Measurements from ENCODE around the gene AP3B2.
"Not testable (repeated sequence)": the region's sequence is repeated elsewhere in the genome, so short reads cannot be mapped to it uniquely, and the experiment has no call there.

AP3B2 gene

GRCh38 chr15:82709421-82710207 lies at the start of gene AP3B2:
TSS of gene AP3B2 (minus strand) at chr15:82709875. CDS start at chr15:82709706, 169 bp downstream.
- peak; percentile 73 for DNase-seq

- no peak for DNase-seq
These were observed 41.6 kb upstream of the AP3B2 start for GRCh38 chr15:82751308-82751707.

GRCh38 chr15:82750831-82751180 lies 41.1 kb upstream of the AP3B2 start:
- DNase-seq: no peak

DNA sequence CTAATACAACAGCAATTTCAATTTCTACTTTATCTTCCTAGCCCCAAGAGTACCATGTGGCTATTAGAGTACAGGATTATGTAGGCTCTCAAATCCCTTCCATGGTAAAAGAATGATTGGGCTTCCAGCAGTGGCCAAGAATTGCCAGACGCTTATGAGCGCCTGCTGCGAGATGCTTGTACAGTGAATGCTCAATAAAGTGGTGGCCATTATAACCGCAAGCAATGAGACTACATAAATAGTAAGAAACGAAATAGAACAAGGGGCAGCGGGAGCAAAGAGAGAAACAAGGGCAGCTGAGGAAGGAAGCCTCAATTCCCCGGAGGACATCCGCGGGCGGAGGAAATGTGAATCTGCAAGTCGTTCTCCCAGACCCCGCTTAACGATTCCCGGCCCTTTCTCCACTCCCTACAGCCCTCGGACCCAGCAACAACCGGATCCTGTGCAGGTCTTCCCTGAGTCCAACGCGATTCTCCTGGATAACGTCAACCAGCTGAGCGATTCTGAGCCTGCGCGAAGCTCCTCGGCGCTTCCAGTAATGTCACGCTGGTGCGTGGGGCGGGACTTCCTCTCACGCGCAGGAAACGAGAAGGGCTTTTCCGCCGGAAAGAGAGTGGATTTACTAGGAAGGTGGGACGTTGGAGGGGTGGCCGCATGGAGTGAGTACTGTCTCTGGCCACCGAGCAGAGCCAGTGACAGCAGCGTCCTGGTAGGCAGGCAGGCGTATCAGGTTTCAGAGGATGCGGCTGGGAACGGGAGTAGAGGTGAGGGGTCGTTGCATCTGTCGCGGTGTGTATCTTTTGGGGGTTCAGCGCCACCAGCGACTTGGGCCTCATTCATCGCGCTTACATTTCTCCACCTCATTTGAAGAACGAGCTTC lies 40.5 kb upstream of the AP3B2 start:
- peak; percentile 76 for DNase-seq

DNA sequence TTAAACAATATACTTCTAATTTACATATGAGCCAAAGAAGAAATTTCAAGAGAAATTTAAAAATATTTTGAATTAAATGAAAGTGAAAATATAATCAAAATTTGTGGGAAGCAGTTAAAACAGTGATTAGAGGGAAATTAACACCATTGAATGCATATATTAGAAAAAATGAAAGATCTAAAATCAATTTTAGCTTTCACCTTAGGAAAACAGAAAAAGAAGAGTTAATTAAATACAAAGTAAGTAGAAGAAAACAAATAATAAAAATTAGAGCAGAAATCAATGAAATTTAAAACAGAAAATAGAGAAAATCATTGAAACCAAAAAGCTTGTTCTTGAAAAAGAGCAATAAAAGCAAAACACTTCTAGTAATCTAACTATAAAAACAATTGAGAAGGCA lies 38.6 kb upstream of the AP3B2 start:
- no peak for DNase-seq

DNA sequence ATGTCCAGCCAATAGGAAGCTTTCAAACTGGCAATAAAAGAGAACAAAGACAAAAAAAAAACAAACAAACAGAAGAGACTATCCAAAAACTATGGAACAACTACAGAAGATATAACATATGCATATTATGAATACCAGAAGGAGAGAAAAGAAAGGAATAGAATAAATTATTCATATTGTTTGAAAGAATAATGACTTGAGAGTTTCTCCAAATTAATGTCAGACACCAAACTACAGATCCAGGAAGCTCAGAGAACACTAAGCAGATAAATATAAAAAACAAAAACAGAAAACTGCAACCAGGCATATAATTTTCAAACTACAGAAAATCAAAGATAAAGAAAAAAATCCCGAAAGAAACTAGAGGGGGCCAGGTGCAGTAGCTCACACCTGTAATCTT lies 34.1 kb upstream of the AP3B2 start:
- no peak for DNase-seq

DNA sequence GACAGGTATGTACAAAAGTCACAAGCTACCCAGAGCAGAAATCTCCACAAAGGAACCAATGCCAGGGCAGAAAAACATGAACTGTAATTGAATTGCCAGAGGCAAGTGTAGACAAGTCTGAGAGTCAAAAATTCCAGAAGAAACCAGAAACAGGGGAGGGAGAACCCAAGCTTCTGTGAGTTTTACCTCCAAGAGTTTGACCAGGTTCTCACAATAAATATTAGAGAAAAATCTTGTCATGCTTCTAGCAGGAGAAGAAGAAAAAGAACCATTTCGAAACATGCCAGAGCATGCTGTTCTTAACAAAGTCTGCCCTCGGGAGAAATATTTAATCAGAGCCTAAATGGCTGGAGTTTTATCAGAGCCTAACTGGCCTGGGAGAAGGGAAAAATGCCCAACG lies 32.5 kb upstream of the AP3B2 start:
- no peak for DNase-seq

DNA sequence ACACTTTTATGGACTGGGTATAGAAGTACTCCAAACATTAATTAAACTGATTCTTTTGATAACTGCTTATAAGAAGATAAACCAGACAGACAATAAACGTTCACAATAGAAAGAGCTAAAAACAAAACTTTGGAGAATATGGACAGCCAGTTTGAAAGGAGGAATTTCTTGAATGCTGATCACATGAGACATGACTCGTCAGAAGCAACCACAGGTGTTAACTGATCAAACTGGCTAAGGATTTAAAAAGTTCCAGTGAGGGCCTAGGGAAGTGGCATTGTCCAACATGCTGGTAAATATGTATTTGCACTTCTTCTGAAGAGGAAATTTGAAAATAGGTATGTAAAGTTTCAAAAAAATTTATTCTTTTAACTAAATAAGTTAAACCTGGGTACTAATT lies 29.4 kb upstream of the AP3B2 start:
- no peak for DNase-seq

- no peak for DNase-seq
These were observed 28.3 kb upstream of the AP3B2 start for GRCh38 chr15:82737975-82738374.

DNA sequence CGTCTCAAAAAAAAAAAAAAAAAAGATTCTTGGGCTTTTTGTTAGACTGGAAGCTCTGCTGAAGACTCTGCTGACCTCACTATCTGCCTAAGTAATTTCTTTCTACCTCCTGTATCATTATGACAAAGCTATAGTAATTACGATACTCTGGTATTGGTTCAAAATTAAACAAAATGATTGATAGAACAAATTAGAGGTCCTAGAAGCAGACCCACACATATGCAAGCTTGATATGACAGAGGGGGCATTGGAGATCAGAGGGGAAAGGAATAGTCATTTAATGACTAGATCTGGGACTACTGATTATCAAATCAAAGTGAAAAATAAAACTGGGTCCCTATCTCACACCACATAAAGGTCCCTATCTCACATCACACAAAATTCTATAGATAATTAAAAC lies 21.9 kb upstream of the AP3B2 start:
- DNase-seq: no peak

DNA sequence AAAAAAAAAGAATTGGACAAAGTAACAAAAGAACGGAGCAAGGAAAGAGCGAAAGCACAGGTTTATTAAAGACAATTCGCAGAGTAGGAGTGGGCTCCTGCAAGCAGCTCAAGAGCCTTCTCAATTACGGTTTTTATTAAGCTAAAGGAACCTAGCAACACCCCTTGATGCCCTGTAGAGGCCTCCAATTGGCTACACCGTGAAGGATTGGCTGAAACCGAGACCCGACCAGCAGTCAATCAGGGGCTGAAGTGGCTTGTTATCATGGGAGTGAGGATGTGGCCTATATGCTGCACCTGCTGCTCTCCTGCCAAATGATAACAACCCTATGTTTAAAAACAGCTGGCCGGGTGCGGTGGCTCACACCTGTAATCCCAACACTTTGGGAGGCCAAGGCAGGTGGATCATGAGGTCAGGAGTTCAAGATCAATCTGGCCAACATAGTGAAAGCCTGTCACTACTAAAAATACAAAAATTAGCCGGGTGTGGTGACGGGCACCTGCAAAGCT lies 20.4 kb upstream of the AP3B2 start:
- no peak for DNase-seq

DNA sequence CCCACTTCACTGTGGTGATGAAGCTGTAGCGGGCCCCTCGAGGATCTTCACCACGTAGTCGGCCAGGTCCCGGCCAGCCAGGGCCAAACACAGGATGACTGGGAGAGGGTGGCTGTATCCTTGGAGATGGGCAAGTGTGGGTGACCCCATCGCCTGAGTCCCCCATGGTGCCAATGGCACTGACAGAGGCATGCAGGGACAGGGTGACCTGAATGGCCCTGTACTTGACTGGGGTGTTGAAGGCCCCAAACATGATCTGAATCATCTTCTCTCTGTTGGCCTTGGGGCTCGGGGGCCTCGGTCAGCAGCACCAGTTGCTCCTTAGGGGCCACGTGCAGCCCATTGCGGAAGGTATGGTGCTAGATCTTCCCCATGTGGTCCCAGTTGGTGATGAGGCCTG lies 17.1 kb upstream of the AP3B2 start:
- no peak for DNase-seq

GRCh38 chr15:82715003-82715402 lies 5.3 kb upstream of the AP3B2 start:
- no peak for DNase-seq

DNA sequence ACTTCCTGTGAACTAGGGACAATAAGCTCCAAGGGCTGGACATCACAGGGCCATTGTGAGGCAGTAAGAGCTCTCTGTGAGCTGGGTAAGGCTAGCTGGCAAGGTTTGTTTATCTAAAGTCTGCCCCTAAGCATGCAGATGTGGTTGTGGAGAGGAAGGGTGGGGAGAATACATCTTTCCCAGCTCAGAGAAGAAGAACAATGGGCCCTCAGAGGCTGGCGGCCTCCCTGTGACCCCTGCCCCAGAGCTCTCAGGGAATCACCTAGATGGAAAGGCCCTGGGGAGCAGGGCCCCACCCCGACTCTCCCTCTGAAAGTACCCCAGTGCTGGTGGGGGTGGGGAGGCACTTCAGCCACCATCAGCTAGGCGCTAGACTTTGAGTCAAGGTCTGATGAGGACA lies 4.3 kb upstream of the AP3B2 start:
- DNase-seq: no peak

GRCh38 chr15:82712036-82712435 lies 2.4 kb upstream of the AP3B2 start:
- no peak for DNase-seq

DNA sequence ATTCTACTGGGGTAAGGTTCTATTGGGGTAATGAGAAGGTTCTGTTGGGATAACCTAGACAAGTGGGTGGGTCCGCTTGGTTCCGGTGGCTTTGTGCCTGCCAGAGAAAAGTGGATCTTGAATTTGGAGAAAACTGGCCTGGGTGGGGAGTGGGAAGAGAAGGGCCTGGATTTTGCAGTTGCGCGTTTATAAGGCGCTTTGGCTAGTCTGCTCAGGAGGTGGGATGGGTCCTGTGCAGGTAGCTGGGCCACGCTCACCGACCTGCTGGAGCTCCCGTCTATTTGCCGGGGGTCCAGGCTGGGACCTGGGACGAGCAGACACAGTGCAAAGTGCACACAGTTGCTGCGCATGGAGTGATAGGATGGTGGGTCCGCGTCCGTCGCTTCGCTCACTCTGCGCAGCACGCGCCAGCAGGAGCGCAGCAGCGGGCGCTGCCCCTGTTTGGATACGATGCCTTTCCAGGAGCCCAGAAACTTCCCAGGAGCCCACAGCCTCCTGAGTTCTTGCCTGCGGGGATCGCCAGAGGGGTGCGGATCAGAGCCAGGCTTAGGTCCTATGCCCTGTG lies 1.3 kb upstream of the AP3B2 start:
- DNase-seq: no peak

DNA sequence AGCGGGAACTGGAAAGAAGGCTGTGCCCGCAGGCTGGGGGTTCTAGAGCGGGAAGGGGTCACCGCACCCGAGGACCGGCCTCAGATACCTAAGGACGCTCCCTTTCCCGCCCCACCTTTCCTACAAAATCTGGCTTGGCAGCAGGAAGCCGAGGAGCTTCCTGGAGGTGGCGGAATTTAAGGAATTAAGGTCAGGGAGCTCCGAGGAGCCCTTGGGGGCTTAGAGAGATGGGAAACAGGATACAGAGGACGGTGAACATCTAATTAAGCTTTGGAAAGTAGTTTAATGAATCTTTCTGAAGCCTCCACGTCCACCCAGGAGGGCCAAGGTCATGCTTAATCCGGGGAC lies 507 bp upstream of the AP3B2 start:
- no peak for DNase-seq

GRCh38 chr15:82709081-82709420 lies 624 bp downstream of the AP3B2 start:
- no peak for DNase-seq

DNA sequence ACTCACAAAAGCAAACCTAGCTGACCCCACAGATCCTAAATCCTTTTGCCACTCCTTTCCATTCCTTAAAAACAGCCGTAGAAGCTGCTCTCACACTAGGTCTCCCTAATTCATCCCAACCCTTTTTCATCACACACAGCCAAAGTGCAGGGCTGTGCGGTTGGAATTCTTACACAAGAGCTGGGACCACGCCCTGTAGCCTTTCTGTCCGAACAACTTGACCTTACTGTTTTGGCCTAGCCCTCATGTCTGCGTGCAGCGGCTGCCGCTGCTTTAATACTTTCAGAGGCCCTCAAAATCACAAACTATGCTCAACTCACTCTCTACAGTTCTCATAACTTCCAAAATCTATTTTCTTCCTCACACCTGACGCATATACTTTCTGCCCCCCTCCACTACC lies 3.8 kb downstream of the AP3B2 start:
- DNase-seq: not testable (repeated sequence)

DNA sequence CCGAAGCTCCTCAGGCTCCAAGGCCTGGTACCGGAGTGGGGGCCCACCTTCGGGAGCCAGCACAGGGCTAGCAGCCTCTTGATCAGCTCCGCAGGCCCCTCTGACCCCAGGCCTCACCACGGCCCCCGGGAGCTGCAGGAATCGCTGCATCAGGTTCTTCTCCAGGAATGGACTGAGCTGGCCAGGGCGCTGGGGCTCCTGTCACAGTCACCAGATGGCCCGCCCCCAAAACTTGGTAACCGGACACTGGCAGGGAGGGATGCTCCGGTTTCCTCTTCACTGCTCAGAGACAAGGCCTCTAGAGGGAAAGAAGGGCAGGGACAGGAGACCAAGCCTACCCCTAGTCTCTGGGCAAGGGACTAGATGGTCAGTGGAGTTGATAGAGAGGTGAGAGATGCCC lies 9.9 kb downstream of the AP3B2 start:
- no peak for DNase-seq

DNA sequence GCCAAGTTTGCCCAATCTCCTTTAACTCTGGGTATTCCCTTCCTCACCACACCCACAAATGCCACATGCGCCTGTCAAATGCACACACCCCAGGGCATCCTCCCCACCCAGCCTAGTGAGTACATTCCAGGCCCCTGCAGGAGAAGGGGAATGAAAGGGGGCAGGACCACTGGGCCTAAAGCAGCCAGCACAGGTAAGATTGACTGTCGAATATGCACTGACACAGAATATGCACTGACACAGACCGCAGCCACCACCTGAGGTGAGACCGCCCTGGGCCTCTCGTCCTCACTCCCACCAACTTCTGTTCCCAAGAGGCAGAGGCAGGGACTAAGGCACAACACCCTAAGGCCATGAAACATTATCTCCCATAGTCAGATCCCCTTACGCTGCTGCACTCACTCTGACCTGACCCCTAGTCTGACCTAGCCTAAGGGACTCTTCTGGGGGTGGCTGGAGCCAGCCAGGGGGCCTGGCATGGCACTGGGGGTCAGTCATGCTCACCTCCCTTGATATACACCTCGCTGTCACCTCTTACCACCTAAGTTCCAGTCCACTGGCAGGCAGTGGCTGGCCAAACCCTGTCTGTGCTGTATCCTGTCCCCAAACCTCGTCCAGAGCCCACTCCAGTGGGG lies 10.8 kb downstream of the AP3B2 start:
- DNase-seq: no peak

- DNase-seq: no peak
These were observed 11.8 kb downstream of the AP3B2 start for GRCh38 chr15:82697735-82698407.

DNA sequence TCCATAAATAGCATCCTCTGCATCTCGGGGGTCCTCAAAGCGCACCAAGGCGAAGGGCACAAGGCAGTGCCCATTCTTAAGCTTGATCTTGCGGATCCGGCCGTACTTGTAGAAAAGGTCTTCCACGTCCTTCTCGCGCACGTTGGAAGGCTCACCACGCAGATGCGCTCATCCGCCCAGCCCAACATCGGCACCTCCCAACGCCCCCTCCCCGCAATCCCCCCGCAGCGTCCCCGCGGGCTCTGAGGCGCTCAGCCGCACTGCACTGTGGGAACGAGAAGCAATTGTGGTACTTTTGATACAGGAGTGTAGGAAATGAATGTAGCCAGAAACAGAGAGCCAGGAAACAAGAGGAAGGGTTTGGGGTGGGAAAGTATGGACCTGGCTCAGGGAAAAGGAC lies 17.5 kb downstream of the AP3B2 start:
- no peak for DNase-seq

Measured in NCI-H1105 treated with DMSO at 0.1 percent for 48 hours (cell line).